H1 (cell line): ENCODE data around the gene PTPRD. TPM values are rescaled to one million over a fixed set of nuclear protein-coding genes. Genes with fewer than 3 reads are reported as not detected.

Source experiments
- CTCF ChIA-PET: fragments of 300-600 bp; sonication (Branson Sonifier 250); formaldehyde crosslinking; loops from one replicate; lab custom pipeline; 2021; ENCODE audit not compliant: partially characterized antibody; lab: Charles Lee
- POLR2A ChIA-PET: fragments of 300-600 bp; sonication (Branson Sonifier 250); formaldehyde crosslinking; loops from one replicate; lab custom pipeline; 2021; ENCODE audit warnings: inconsistent platforms; ENCODE audit not compliant: partially characterized antibody; lab: Charles Lee
- DNase-seq, 2 experiments: peaks; one replicate each; pipeline versions ENCODE4 v3.0.0 to v3.0.0-alpha.2; 2010 to 2022; ENCODE audit warnings: low spot score in 2 of 2, low read depth in 1 of 2, mixed read lengths in 1 of 2
- FAIRE-seq: peaks from 2 replicates; lab custom pipeline; 2011; peaks lifted over from hg19 to GRCh38; lab: Jason Lieb, UNC
- H2AFZ ChIP-seq: 2 replicates; pipeline ENCODE4 v1.8.1; 2012; ENCODE audit warnings: low read length, inconsistent platforms
- H2AK5ac ChIP-seq: 2 replicates; pipeline ENCODE4 v1.6.1; 2013; ENCODE audit warnings: low read depth, low read length
- H2BK120ac ChIP-seq: replicated peaks from 2 replicates; pipeline ENCODE3; 2013; ENCODE audit warnings: low read depth, low read length, inconsistent platforms
- H2BK12ac ChIP-seq: 2 replicates; pipeline ENCODE4 v1.6.1; 2013; ENCODE audit warnings: low read depth, low read length
- H2BK15ac ChIP-seq: 2 replicates; pipeline ENCODE4 v1.6.1; 2013; ENCODE audit warnings: low read length
- H2BK20ac ChIP-seq: 2 replicates; pipeline ENCODE4 v1.6.1; 2013; ENCODE audit warnings: low read length
- H2BK5ac ChIP-seq: 2 replicates; pipeline ENCODE4 v1.6.1; 2013; ENCODE audit warnings: low read depth, low read length
- H3K14ac ChIP-seq: 2 replicates; pipeline ENCODE4 v1.6.1; 2013; ENCODE audit warnings: inconsistent platforms; ENCODE audit not compliant: insufficient read length
- H3K18ac ChIP-seq: 2 replicates; pipeline ENCODE4 v1.6.1; 2013; ENCODE audit warnings: low read length; ENCODE audit errors: extremely low read depth
- H3K23ac ChIP-seq: 2 replicates; pipeline ENCODE4 v1.6.1; 2013; ENCODE audit warnings: inconsistent platforms; ENCODE audit not compliant: insufficient read length
- H3K23me2 ChIP-seq: 2 replicates; pipeline ENCODE4 v1.6.1; 2013; ENCODE audit warnings: low read depth, low read length
- H3K27ac ChIP-seq: 2 replicates; pipeline ENCODE4 v1.6.1; 2011; ENCODE audit warnings: low read depth, low read length, inconsistent platforms
- H3K27me3 ChIP-seq, 4 experiments: replicated peaks in 1 of 4; 1 replicate in 1 of 4; 2 replicates in 3 of 4; pipeline versions ENCODE4 v1.6.1 to v1.8.1; 2011 to 2013; ENCODE audit warnings: low read length in 3 of 4, mild to moderate bottlenecking in 3 of 4, inconsistent platforms in 2 of 4, mixed read lengths in 2 of 4, moderate library complexity in 1 of 4; ENCODE audit not compliant: control insufficient read depth in 3 of 4, insufficient read depth in 3 of 4; ENCODE audit errors: extremely low read depth in 1 of 4
- H3K36me3 ChIP-seq, 4 experiments: 2 replicates each; pipeline versions ENCODE4 v1.6.1 to v1.8.1; 2011 to 2013; ENCODE audit warnings: mild to moderate bottlenecking in 4 of 4, low read length in 3 of 4, moderate library complexity in 2 of 4, control low read depth in 1 of 4, inconsistent platforms in 1 of 4; ENCODE audit not compliant: insufficient read depth in 4 of 4, control insufficient read depth in 2 of 4
- H3K4ac ChIP-seq: replicated peaks from 2 replicates; pipeline ENCODE3; 2013; ENCODE audit warnings: low read length, low read depth, mixed read lengths, inconsistent platforms; ENCODE audit not compliant: insufficient read length
- H3K4me1 ChIP-seq, 4 experiments: replicated peaks in 1 of 4; 1 replicate in 1 of 4; 2 replicates in 3 of 4; pipeline versions ENCODE4 v1.6.1 to v1.8.1; 2011 to 2013; ENCODE audit warnings: low read length in 3 of 4, inconsistent platforms in 2 of 4, mixed read lengths in 1 of 4; ENCODE audit not compliant: insufficient read depth in 4 of 4, control insufficient read depth in 3 of 4
- H3K4me2 ChIP-seq, 2 experiments: 2 replicates each; pipeline versions ENCODE4 v1.6.1 to v1.8.1; 2011 to 2013; ENCODE audit warnings: low read depth in 2 of 2, low read length in 2 of 2, control low read depth in 1 of 2, inconsistent platforms in 1 of 2, mild to moderate bottlenecking in 1 of 2; ENCODE audit not compliant: insufficient read depth in 1 of 2
- H3K4me3 ChIP-seq, 4 experiments: fragments of 200-600, 300-600 bp in 1 of 4; sonication (generic), shearing (Covaris generic), sonication (Bioruptor Twin) in 1 of 4; 2 replicates each; pipeline versions ENCODE4 v1.5.1 to v1.8.1; 2011 to 2016; ENCODE audit warnings: low read length in 4 of 4, low read depth in 3 of 4, control low read depth in 2 of 4, inconsistent platforms in 2 of 4, mild to moderate bottlenecking in 2 of 4, mixed read lengths in 1 of 4, moderate library complexity in 1 of 4; ENCODE audit not compliant: insufficient read depth in 2 of 4; ENCODE audit errors: extremely low read depth in 1 of 4
- H3K56ac ChIP-seq: replicated peaks from 2 replicates; pipeline ENCODE3; 2013; ENCODE audit warnings: low read depth, mild to moderate bottlenecking, mixed read lengths, low read length, inconsistent platforms; ENCODE audit not compliant: insufficient read length
- H3K79me1 ChIP-seq: 2 replicates; pipeline ENCODE4 v1.6.1; 2013; ENCODE audit warnings: low read depth, low read length, control low read depth
- H3K79me2 ChIP-seq, 2 experiments: 2 replicates each; pipeline versions ENCODE4 v1.6.1 to v1.8.1; 2012 to 2013; ENCODE audit warnings: low read length in 2 of 2, mild to moderate bottlenecking in 2 of 2, inconsistent platforms in 1 of 2; ENCODE audit not compliant: insufficient read depth in 2 of 2, control insufficient read depth in 1 of 2
- H3K9ac ChIP-seq, 4 experiments: replicated peaks in 1 of 4; 1 replicate in 1 of 4; 2 replicates in 3 of 4; pipeline versions ENCODE4 v1.6.1 to v1.8.1; 2011 to 2013; ENCODE audit warnings: low read depth in 3 of 4, low read length in 3 of 4, control low read depth in 2 of 4, mild to moderate bottlenecking in 2 of 4, moderate library complexity in 2 of 4, inconsistent platforms in 1 of 4; ENCODE audit errors: extremely low read depth in 1 of 4
- H3K9me3 ChIP-seq, 2 experiments: 2 replicates each; pipeline versions ENCODE4 v1.6.1 to v1.8.1; 2012 to 2013; ENCODE audit warnings: mild to moderate bottlenecking in 2 of 2, moderate library complexity in 2 of 2, control low read depth in 1 of 2, inconsistent platforms in 1 of 2, low read depth in 1 of 2, low read length in 1 of 2, mixed read lengths in 1 of 2; ENCODE audit not compliant: insufficient read depth in 2 of 2
- H4K20me1 ChIP-seq, 2 experiments: replicated peaks in 1 of 2; 2 replicates each; pipeline versions ENCODE3 to v1.8.1; 2011 to 2013; ENCODE audit warnings: inconsistent platforms in 2 of 2, low read length in 2 of 2, mild to moderate bottlenecking in 1 of 2; ENCODE audit not compliant: insufficient read depth in 2 of 2, control insufficient read depth in 1 of 2
- H4K5ac ChIP-seq: 2 replicates; pipeline ENCODE4 v1.6.1; 2013; ENCODE audit warnings: low read length, low read depth, mixed read lengths, inconsistent platforms; ENCODE audit not compliant: insufficient read length
- H4K8ac ChIP-seq: 2 replicates; pipeline ENCODE4 v1.8.0; 2013; ENCODE audit warnings: mild to moderate bottlenecking, moderate library complexity, low read length, inconsistent platforms; ENCODE audit not compliant: insufficient read depth; ENCODE audit errors: extremely low read depth
- H4K91ac ChIP-seq: replicated peaks from 2 replicates; pipeline ENCODE3; 2013; ENCODE audit warnings: low read length, mixed read lengths, inconsistent platforms; ENCODE audit not compliant: insufficient read length
- KDM1A ChIP-seq: fragments of 200-600, 300-600 bp; sonication (generic); IDR thresholded peaks from 2 replicates; pipeline ENCODE4 v1.7.1; 2016; ENCODE audit warnings: mild to moderate bottlenecking, low read length, borderline replicate concordance
- WGBS, 2 experiments: shearing (Covaris generic) in 1 of 2; methylation state at CpG; one replicate each; pipeline versions ENCODE4 v1.1.6 to v1.1.7; 2013 to 2015; ENCODE audit warnings: low lambda C conversion rate in 2 of 2, mixed read lengths in 2 of 2, inconsistent platforms in 1 of 2, low coverage in 1 of 2, missing lambda C conversion rate in 1 of 2; ENCODE audit not compliant: insufficient replicate concordance in 2 of 2, insufficient coverage in 1 of 2, insufficient read length in 1 of 2; ENCODE audit errors: extremely low coverage in 1 of 2, missing lambda C conversion rate in 1 of 2; 5-methylcytosine and 5-hydroxymethylcytosine counted together
- polyA plus RNA-seq, 7 experiments: library from polyadenylated mRNA; depleted of rRNA in 3 of 7; stranded (reverse) in 5 of 7; unstranded in 2 of 7; fragments of >200 nt in 5 of 7; fragments of 200-250 nt in 2 of 7; gene quantifications; 1 replicate in 5 of 7; 2 replicates in 1 of 7; 4 replicates in 1 of 7; pipeline versions ENCODE4 v1.2.1 to v1.2.3, GENCODE V29; 2011 to 2013; ENCODE audit warnings: missing spikeins in 2 of 7, mixed read lengths in 2 of 7
- total RNA-seq: library from RNA; stranded (reverse); fragmentation: NEBNext Ultra II Directional; extraction: Animal tissue kit (Norgen Biotek cat#: 25700); gene quantifications from 2 replicates; pipeline ENCODE4 v1.2.1, GENCODE V29; 2021

The PTPRD gene
- total and polyA plus RNA-seq, 2 of the 8 experiments (the other 6 are each of a cell fraction or from before 2014, with no cell fraction given), result 17.2 to 77.0 TPM

DNA sequence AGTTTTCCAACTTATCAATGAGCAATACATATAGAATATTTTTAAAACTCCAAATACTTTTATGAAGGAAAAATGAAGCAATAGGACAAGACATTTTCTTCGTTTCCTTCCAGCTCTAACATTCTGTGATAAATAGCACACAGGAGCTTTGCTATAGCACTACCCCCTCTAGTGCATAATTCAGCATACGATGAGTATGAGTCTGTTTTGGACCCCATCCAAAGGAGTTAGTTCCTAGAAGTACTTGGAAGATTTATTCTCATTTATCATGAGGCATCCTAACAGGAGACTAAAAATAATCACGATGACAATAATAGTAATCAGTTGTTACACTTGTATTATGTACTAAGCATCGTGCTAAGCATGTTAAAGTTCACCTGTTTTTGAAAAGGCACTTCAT, 1751.9 kb downstream of the PTPRD start:
- Histone ChIP-seq H3K23me2 (peaks cover 5% of the 10 kb centered on the region; the same call in 1 of the 2 replicates), H3K18ac (no peak overlapping the region), H3K4me3 (no peak overlapping the region), H4K5ac (no peak overlapping the region), H3K56ac (no peak overlapping the region), H2BK5ac (no peak overlapping the region), H2BK12ac (no peak overlapping the region), H4K91ac (no peak overlapping the region), H3K4me2 (no peak overlapping the region), H3K4me1 (peaks cover 2 to 14% (median 6%) of the 10 kb centered on the region in 4 experiments; a peak in 6 of 7 replicates), H4K8ac (no peak overlapping the region), H4K20me1 (no peaks in the 10 kb centered on the region), H3K4ac (no peak overlapping the region)
- FAIRE-seq, result no peak
- TF ChIP-seq KDM1A, result no peak
- TF ChIP-seq, all 59 proteins: peak for 0
- H3K36me3 ChIP-seq, result no peaks in the 10 kb centered on the region
- DNase-seq, result no peak
- H2AK5ac ChIP-seq, result no peak overlapping the region
- H3K79me2 ChIP-seq, result peaks cover 0 to 9% of the 10 kb centered on the region in 2 experiments; a peak in 2 of 4 replicates
- H3K79me1 ChIP-seq, result no peaks in the 10 kb centered on the region
- H2AFZ ChIP-seq, result no peak overlapping the region
- H3K9ac ChIP-seq, result no peak overlapping the region
- H3K14ac ChIP-seq, result no peak overlapping the region
- ChIA-PET CTCF (interaction anchor here (0.8 to 3.4 kb wide), 3 partner anchors 10 to 261 kb away, joined by 3 to 17 read pairs (median 6); no protein-coding TSS in a partner anchor), POLR2A (interaction anchor here (0.6 to 1.6 kb wide), 2 partner anchors 18 to 119 kb away, joined by 3 to 4 read pairs; no protein-coding TSS in a partner anchor)
- no peak overlapping the region for H2BK15ac ChIP-seq
- H2BK120ac ChIP-seq, result no peak overlapping the region
- H3K23ac ChIP-seq, result no peak overlapping the region
- H3K27me3 ChIP-seq, result no peaks in the 10 kb centered on the region; a peak in 3 of 7 replicates
- no peak overlapping the region for H3K27ac ChIP-seq
- WGBS, 2 experiments, result 93% methylated on average over 4 of the region's 4 CpGs; no CpG with 5 or more reads in 1 of the 2 experiments
- H3K9me3 ChIP-seq, result no peaks in the 10 kb centered on the region
- no peak overlapping the region for H2BK20ac ChIP-seq
